HepG2 (cell line): ENCODE data around the gene GRID1.

Experiments used
- CEBPB ChIP-seq: IDR thresholded peaks from 2 replicates; pipeline ENCODE4 v1.6.1; 2011; ENCODE audit warnings: low read depth, low read length, improper control_type of control experiment, borderline replicate concordance
- CTCF ChIP-seq: sonication (generic); formaldehyde crosslinking; IDR thresholded peaks from 2 replicates; pipeline ENCODE4 v1.5.0; 2020; ENCODE audit warnings: mild to moderate bottlenecking, missing genetic modification reagents, moderate library complexity
- ETV6 ChIP-seq: sonication (generic); formaldehyde crosslinking; conservative IDR thresholded peaks from 2 replicates; pipeline ENCODE4 v1.4.0; 2020; ENCODE audit warnings: missing genetic modification reagents
- FOXM1 ChIP-seq: sonication (generic); formaldehyde crosslinking; IDR thresholded peaks from 2 replicates; pipeline ENCODE4 v1.5.0; 2020; ENCODE audit warnings: missing genetic modification reagents
- KDM6A ChIP-seq: IDR thresholded peaks from 2 replicates; pipeline ENCODE4 v1.6.1; 2016; ENCODE audit warnings: low read depth
- PAWR ChIP-seq: sonication (generic); formaldehyde crosslinking; IDR thresholded peaks from 2 replicates; pipeline ENCODE4 v1.4.0; 2020; ENCODE audit warnings: missing genetic modification reagents, mild to moderate bottlenecking, borderline replicate concordance
- SIN3A ChIP-seq: IDR thresholded peaks from 2 replicates; pipeline ENCODE4 v1.6.1; 2011; ENCODE audit warnings: low read depth, mild to moderate bottlenecking, control low read depth, low read length, borderline replicate concordance
- TCF7L2 ChIP-seq: IDR thresholded peaks from 2 replicates; pipeline ENCODE4 v1.6.1; 2011; ENCODE audit warnings: mild to moderate bottlenecking, low read depth, low read length, moderate library complexity
- ZHX1 ChIP-seq: sonication (generic); formaldehyde crosslinking; IDR thresholded peaks from 2 replicates; pipeline ENCODE4 v1.8.1; 2022; ENCODE audit warnings: low read depth, mild to moderate bottlenecking, missing genetic modification reagents
- ZNF101 ChIP-seq: sonication (generic); formaldehyde crosslinking; IDR thresholded peaks from 2 replicates; pipeline ENCODE4 v1.4.0; 2020; ENCODE audit warnings: mild to moderate bottlenecking, low read depth, missing genetic modification reagents, borderline replicate concordance
- TF ChIP-seq, protein P1 (sequence below), 2 experiments: sonication (generic) in 1 of 2; formaldehyde crosslinking in 1 of 2; IDR thresholded peaks; 2 replicates each; pipeline versions ENCODE4 v1.5.1 to v1.6.1; 2011 to 2020; ENCODE audit warnings: borderline replicate concordance in 1 of 2, low read depth in 1 of 2, low read length in 1 of 2, mild to moderate bottlenecking in 1 of 2, missing genetic modification reagents in 1 of 2, moderate library complexity in 1 of 2
- TF ChIP-seq, protein P2 (sequence below): sonication (generic); formaldehyde crosslinking; IDR thresholded peaks from 2 replicates; pipeline ENCODE4 v1.9.0; 2022; ENCODE audit warnings: low read depth, missing genetic modification reagents

DNA sequence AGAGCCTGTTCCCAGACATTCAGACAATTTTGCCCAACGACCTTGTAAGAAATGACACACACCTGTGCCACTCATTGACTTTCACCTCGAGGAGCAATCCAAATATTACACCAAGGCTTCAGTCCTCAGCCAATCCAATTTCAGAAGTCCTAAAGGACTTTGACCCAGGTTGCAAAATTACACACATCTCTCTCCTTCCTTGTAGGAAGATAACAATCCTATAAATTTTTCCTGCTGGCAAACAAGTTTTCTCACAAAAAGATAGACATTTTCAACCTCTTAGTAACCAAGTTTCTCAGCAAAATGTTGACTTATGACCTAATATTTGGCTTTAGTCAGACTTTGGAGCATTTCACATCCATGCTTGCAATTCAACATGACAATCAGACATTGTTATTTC, 745.0 kb downstream of the GRID1 start:
- TF ChIP-seq ZNF101 (CRISPR knock-in tag) (no peak), CEBPB (no peak), CTCF (no peak), TCF7L2 (no peak), SIN3A (no peak), KDM6A (CRISPR knock-in tag) (no peak), PAWR (CRISPR knock-in tag) (no peak), FOXM1 (CRISPR knock-in tag) (no peak), ETV6 (no peak), ZHX1 (CRISPR knock-in tag) (no peak)
- TF ChIP-seq, protein P1, sequence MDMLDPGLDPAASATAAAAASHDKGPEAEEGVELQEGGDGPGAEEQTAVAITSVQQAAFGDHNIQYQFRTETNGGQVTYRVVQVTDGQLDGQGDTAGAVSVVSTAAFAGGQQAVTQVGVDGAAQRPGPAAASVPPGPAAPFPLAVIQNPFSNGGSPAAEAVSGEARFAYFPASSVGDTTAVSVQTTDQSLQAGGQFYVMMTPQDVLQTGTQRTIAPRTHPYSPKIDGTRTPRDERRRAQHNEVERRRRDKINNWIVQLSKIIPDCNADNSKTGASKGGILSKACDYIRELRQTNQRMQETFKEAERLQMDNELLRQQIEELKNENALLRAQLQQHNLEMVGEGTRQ (IDR thresholded peaks at IDR 0.05; ENCODE audit: low read depth, low read length): no peak
- TF ChIP-seq, protein P1 (CRISPR knock-in tag; IDR thresholded peaks at IDR 0.05; ENCODE audit: borderline replicate concordance): no peak
- TF ChIP-seq, protein P2, sequence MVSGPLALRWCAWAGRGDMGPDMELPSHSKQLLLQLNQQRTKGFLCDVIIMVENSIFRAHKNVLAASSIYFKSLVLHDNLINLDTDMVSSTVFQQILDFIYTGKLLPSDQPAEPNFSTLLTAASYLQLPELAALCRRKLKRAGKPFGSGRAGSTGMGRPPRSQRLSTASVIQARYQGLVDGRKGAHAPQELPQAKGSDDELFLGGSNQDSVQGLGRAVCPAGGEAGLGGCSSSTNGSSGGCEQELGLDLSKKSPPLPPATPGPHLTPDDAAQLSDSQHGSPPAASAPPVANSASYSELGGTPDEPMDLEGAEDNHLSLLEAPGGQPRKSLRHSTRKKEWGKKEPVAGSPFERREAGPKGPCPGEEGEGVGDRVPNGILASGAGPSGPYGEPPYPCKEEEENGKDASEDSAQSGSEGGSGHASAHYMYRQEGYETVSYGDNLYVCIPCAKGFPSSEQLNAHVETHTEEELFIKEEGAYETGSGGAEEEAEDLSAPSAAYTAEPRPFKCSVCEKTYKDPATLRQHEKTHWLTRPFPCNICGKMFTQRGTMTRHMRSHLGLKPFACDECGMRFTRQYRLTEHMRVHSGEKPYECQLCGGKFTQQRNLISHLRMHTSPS (CRISPR knock-in tag): no peak
